HG03521 (cell line): Measurements from ENCODE around the gene STX7.
A peak's percentile ranks its signal among the peaks of the same experiment; 100 is the strongest.
"Not testable (repeated sequence)": the region's sequence is repeated elsewhere in the genome, so short reads cannot be mapped to it uniquely, and the experiment has no call there.

ENCODE experiments used
- ATAC-seq: cut with Tn5 transposase; IDR thresholded peaks from one replicate; pipeline ENCODE4 v1.9.1; 2021; ENCODE audit warnings: mild to moderate bottlenecking, moderate library complexity; ENCODE audit not compliant: unreplicated experiment

STX7 gene

GRCh38 chr6:132512638-132513632, at the start of gene STX7:
Gene STX7, minus strand, starts transcription at chr6:132513116. Its CDS starts 9,586 bp downstream, at chr6:132503530.
- peak; percentile 91 for ATAC-seq

GRCh38 chr6:132560087-132560486, 47.2 kb upstream of the STX7 start:
- not testable (repeated sequence) for ATAC-seq

- ATAC-seq, result no peak
These were observed 39.5 kb upstream of the STX7 start, which contains the start of gene TAAR8 for GRCh38 chr6:132552372-132552771. Gene TAAR8, plus strand, starts transcription at chr6:132552672. Its CDS starts 21 bp downstream, at chr6:132552693.

- ATAC-seq, result no peak
These were observed 38.3 kb upstream of the STX7 start for GRCh38 chr6:132551214-132551613.

- ATAC-seq, result no peak
These were observed 36.0 kb upstream of the STX7 start for GRCh38 chr6:132548746-132549463.

- ATAC-seq, result no peak
These were observed 31.9 kb upstream of the STX7 start for GRCh38 chr6:132544826-132545225.

- no peak for ATAC-seq
These were observed 25.1 kb upstream of the STX7 start, which contains the start of gene TAAR9 for GRCh38 chr6:132537977-132538376. Gene TAAR9, plus strand, starts transcription at chr6:132538277. Its CDS starts 13 bp downstream, at chr6:132538290.

- ATAC-seq, result no peak
These were observed 24.2 kb upstream of the STX7 start for GRCh38 chr6:132537145-132537544.

GRCh38 chr6:132534546-132534945, 21.6 kb upstream of the STX7 start:
- ATAC-seq, result not testable (repeated sequence)

GRCh38 chr6:132530293-132530974, 17.5 kb upstream of the STX7 start:
- ATAC-seq, result peak; percentile 77

GRCh38 chr6:132527791-132528190, 14.9 kb upstream of the STX7 start:
- ATAC-seq, result no peak

GRCh38 chr6:132526461-132526860, 13.5 kb upstream of the STX7 start:
- no peak for ATAC-seq

GRCh38 chr6:132525866-132526265, 12.9 kb upstream of the STX7 start:
- ATAC-seq, result no peak

- no peak for ATAC-seq
These were observed 11.7 kb upstream of the STX7 start for GRCh38 chr6:132524646-132525045.

GRCh38 chr6:132520953-132521352, 8.0 kb upstream of the STX7 start:
- no peak for ATAC-seq

- ATAC-seq, result no peak
These were observed 2.5 kb upstream of the STX7 start for GRCh38 chr6:132515386-132515785.

GRCh38 chr6:132513831-132514545, 1.1 kb upstream of the STX7 start:
- no peak for ATAC-seq

- ATAC-seq, result no peak
These were observed 626 bp downstream of the STX7 start for GRCh38 chr6:132512342-132512637.

- ATAC-seq, result no peak
These were observed 1.1 kb downstream of the STX7 start for GRCh38 chr6:132511831-132512220.

GRCh38 chr6:132511210-132511830, 1.6 kb downstream of the STX7 start:
- ATAC-seq, result no peak
